HG03575 (cell line): ENCODE results near the gene DIP2B.
"Not testable (repeated sequence)": the region's sequence is repeated elsewhere in the genome, so short reads cannot be mapped to it uniquely, and the experiment has no call there.

ENCODE experiments used
- ATAC-seq: cut with Tn5 transposase; IDR thresholded peaks from one replicate; pipeline ENCODE4 v1.9.1; 2021; ENCODE audit not compliant: unreplicated experiment, insufficient number of reproducible peaks, low FRiP score; ENCODE audit errors: extremely low read depth

The DIP2B gene

GRCh38 chr12:50518090-50518489, 13.3 kb downstream of the DIP2B start:
- ATAC-seq, result no peak

- no peak for ATAC-seq
Measured at GRCh38 chr12:50519353-50519752, 14.6 kb downstream of the DIP2B start.

GRCh38 chr12:50520416-50521207, 15.8 kb downstream of the DIP2B start:
- ATAC-seq, result no peak

- ATAC-seq, result not testable (repeated sequence)
Measured at GRCh38 chr12:50521781-50522180, 17.0 kb downstream of the DIP2B start.

GRCh38 chr12:50523772-50524171, 19.0 kb downstream of the DIP2B start:
- ATAC-seq, result no peak

- no peak for ATAC-seq
Measured at GRCh38 chr12:50524621-50525020, 19.8 kb downstream of the DIP2B start.

- ATAC-seq, result no peak
Measured at GRCh38 chr12:50525422-50525821, 20.6 kb downstream of the DIP2B start.

GRCh38 chr12:50527359-50527726, 22.6 kb downstream of the DIP2B start:
- no peak for ATAC-seq

GRCh38 chr12:50528800-50529199, 24.0 kb downstream of the DIP2B start:
- no peak for ATAC-seq

- no peak for ATAC-seq
Measured at GRCh38 chr12:50529345-50529744, 24.6 kb downstream of the DIP2B start.

- ATAC-seq, result no peak
Measured at GRCh38 chr12:50530532-50530931, 25.7 kb downstream of the DIP2B start.

GRCh38 chr12:50533203-50533584, 28.4 kb downstream of the DIP2B start:
- ATAC-seq, result no peak

- ATAC-seq, result no peak
Measured at GRCh38 chr12:50533971-50534370, 29.2 kb downstream of the DIP2B start.

- no peak for ATAC-seq
Measured at GRCh38 chr12:50536831-50537537, 32.2 kb downstream of the DIP2B start.

GRCh38 chr12:50537538-50537919, 32.7 kb downstream of the DIP2B start:
- ATAC-seq, result no peak

- no peak for ATAC-seq
Measured at GRCh38 chr12:50538182-50538581, 33.4 kb downstream of the DIP2B start.

- ATAC-seq, result no peak
Measured at GRCh38 chr12:50541139-50541538, 36.4 kb downstream of the DIP2B start.

GRCh38 chr12:50542448-50542847, 37.7 kb downstream of the DIP2B start:
- ATAC-seq, result no peak

GRCh38 chr12:50543188-50543587, 38.4 kb downstream of the DIP2B start:
- not testable (repeated sequence) for ATAC-seq

- ATAC-seq, result no peak
Measured at GRCh38 chr12:50545213-50545612, 40.4 kb downstream of the DIP2B start.

- ATAC-seq, result no peak
Measured at GRCh38 chr12:50545786-50546185, 41.0 kb downstream of the DIP2B start.
